IMR-90 (cell line): ENCODE measurements around the gene DLL4. TPM values are rescaled to one million over a fixed set of nuclear protein-coding genes. Genes with fewer than 3 reads are reported as not detected.

Experiments used
- NFE2L2 ChIP-seq: fragments of 150-350 bp; IDR thresholded peaks from 2 replicates; pipeline ENCODE4 v1.6.1; 2016; ENCODE audit warnings: low read depth, mild to moderate bottlenecking, low read length
- RAD21 ChIP-seq: IDR thresholded peaks from 2 replicates; pipeline ENCODE4 v1.6.1; 2012; ENCODE audit warnings: low read length, improper control_type of control experiment
- polyA plus RNA-seq, 3 experiments: library from polyadenylated mRNA; depleted of rRNA; stranded (reverse); fragments of >200 nt; gene quantifications; 2 replicates each; pipeline ENCODE4 v1.2.3, GENCODE V29; 2012; ENCODE audit warnings: low replicate concordance in 1 of 3
- total RNA-seq: library from RNA; depleted of rRNA; stranded (reverse); fragments of >200 nt; gene quantifications from 2 replicates; pipeline ENCODE4 v1.2.3, GENCODE V29; 2012
- TF ChIP-seq, protein P1 (sequence below): fragments of 150-350 bp; IDR thresholded peaks from 2 replicates; pipeline ENCODE4 v1.6.1; 2017; ENCODE audit warnings: mild to moderate bottlenecking, antibody characterized with exemption, low read length, low read depth
- TF ChIP-seq, protein P2 (sequence below): conservative IDR thresholded peaks from 2 replicates; pipeline ENCODE4 v1.5.1; 2012; ENCODE audit warnings: mild to moderate bottlenecking, low read depth, low read length, improper control_type of control experiment

Gene DLL4
- total and polyA plus RNA-seq, 2 of the 4 experiments (the other 2 are of a cell fraction): 1.8 to 3.4 TPM

- TF ChIP-seq, protein P1, sequence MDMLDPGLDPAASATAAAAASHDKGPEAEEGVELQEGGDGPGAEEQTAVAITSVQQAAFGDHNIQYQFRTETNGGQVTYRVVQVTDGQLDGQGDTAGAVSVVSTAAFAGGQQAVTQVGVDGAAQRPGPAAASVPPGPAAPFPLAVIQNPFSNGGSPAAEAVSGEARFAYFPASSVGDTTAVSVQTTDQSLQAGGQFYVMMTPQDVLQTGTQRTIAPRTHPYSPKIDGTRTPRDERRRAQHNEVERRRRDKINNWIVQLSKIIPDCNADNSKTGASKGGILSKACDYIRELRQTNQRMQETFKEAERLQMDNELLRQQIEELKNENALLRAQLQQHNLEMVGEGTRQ: no peak
- TF ChIP-seq RAD21 (no peak), NFE2L2 (no peak)
- TF ChIP-seq, protein P2, sequence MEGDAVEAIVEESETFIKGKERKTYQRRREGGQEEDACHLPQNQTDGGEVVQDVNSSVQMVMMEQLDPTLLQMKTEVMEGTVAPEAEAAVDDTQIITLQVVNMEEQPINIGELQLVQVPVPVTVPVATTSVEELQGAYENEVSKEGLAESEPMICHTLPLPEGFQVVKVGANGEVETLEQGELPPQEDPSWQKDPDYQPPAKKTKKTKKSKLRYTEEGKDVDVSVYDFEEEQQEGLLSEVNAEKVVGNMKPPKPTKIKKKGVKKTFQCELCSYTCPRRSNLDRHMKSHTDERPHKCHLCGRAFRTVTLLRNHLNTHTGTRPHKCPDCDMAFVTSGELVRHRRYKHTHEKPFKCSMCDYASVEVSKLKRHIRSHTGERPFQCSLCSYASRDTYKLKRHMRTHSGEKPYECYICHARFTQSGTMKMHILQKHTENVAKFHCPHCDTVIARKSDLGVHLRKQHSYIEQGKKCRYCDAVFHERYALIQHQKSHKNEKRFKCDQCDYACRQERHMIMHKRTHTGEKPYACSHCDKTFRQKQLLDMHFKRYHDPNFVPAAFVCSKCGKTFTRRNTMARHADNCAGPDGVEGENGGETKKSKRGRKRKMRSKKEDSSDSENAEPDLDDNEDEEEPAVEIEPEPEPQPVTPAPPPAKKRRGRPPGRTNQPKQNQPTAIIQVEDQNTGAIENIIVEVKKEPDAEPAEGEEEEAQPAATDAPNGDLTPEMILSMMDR: no peak
Measured at GRCh38 chr15:40911141-40911540, 18.0 kb upstream of the DLL4 start (continued).
